Islet precursor cell (in vitro differentiated cells): ENCODE data around the gene SNCA.

Source experiments
- DNase-seq: peaks from one replicate; pipeline ENCODE4 v3.0.0-alpha.2; 2018

Gene SNCA

DNA sequence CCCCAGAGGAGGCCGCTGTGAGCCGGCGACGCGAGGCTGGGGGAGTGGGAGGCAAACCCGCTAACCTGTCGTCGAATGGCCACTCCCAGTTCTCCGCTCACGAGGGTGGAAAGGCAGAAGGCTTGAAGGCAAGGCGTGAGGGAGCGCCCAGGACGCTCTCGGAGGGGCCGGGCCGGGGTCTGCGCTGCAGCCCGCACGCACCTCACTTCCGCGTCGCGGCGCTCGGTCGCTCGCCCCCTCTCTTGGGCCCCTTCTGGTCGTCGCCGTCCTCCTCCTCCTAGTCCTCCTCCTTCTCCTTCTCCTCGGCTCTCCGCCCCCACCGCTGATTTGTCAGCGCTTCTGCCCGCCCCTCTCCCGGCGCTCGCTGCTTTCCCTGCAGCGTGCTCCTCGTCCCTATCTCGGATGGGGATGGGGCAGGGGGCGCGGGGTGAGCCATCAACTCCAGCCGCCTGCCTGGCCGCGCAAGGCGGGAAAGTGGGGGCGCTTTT is at the start of gene SNCA:
Gene SNCA (minus strand): TSS at position 265 of the 488 bp plus-strand sequence. CDS start 1,494 bp downstream, outside the sequence.
- peak; percentile 94 for DNase-seq

DNA sequence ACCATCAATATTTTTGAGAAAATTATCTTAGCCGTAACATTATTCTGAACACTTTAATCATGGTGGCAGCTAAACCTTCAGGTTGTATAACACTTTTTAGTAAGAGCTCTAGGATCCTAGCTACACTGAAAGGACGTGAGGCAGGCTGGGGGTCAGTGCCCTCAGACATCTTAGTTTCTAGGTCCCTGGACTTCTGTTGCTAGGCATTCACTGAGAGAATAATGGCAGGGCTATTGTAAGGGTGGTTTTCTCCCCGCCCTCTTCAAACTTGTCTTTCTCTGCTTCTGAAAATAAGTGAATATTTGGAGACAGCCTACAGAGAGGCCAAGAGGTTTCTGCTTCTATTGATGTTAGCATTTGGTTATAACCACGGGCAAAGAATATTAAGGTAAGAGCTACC is 42.3 kb upstream of the SNCA start:
- DNase-seq: no peak

DNA sequence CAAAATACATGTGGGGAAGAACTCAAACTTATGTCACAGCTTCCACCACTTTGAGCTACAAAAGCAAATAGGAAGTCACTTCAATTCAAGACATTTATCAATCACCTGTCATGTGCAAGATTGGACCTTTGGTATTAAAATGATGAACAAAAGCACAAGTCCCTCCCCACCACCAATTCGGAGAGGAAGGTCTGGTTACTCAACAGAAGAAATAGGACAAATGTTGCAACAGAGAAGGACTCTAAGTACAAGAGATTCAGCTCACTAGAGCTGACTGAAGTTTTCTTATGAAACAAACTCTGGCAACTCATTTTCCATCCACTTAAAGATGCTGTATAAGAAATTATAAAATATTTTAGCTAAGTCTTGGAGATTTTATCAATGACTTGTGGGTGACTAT is 41.6 kb upstream of the SNCA start:
- no peak for DNase-seq

DNA sequence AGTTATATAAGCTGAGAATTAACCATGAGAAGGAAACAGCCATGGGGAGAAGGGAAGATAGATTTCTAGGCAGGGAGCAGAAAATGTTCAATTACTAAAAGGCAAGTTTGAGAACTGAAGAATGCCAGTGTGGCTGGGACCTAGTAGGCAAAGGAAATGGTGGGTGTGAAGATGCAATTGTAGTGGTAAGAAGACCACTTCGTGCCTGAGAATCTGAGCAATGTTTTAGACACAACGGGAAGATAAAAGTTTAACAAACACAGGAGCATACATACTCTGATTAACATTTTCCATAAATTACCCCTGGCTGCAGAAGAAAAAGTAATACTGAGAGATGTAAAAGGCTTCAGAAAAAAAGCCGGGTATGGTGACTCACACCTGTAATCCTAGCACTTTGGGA is 39.6 kb upstream of the SNCA start:
- no peak for DNase-seq

GRCh38 chr4:89871211-89871610 is 34.2 kb upstream of the SNCA start:
- DNase-seq: no peak

DNA sequence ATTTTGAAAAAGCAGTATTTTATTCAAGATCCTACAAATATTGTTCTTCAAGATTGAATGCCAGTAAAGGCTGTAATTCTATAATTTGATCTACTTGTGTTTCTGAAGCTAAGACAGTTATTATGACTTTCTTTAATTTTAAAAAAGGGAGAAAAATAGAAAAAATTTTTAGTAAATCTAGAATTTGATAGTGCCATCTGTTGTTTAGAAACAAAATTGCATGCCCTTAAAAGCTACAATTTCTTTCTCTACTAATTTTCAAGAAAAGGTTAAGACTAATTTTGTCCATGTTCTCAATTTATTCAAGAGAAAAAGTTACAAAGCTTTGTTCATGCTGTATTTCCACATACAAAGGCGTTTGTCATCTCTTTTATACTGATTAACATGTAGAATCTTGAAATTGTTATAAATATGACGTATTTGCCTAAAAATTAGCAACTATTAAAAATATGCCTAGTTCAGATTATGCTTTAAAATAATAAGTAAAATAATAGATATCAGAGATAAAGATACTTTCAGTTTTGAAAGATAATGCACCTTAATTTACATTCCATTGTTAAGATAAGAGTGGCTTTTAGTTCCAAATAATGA is 32.1 kb upstream of the SNCA start:
- DNase-seq: no peak

DNA sequence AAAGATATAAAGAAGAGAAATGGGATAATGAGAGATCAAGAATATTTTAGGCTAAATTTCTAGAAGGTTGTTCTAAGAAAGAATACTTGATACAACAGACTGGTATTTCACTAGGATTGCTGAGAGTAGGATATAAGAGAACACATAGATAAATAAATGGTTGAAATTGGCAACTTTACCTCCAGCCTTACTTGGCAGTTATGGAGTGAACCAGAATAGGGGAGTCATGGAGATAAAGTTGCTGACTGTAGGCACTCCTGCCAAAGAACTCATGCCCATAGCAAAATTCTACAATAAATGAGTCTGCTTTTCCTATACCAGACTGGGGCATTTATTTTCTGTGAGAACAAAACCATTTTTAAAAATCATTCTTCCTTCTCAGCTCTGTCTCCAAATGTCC is 31.3 kb upstream of the SNCA start:
- DNase-seq: no peak

- no peak for DNase-seq
These were observed 26.6 kb upstream of the SNCA start for GRCh38 chr4:89863533-89863932.

DNA sequence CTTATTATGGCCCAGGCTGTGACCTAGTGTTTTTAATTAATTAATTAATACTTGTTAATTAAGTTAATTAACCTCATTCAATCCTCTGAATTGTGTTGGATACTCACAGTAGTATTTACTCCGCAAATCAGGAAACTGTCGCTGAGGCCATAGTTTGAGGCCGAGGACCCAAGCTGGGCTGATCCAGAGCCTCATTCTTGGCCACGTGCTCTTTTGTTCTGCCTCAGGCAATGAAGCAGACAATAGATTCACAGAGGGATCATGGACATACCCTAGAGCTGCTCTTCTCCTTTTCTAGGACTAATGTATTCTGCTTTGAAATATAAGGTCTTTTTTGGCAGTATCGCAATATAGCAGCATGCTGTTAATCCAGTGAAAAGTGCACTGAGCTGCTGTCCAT is 24.0 kb upstream of the SNCA start:
- DNase-seq: no peak

- DNase-seq: no peak
These were observed 18.3 kb upstream of the SNCA start for GRCh38 chr4:89855236-89855635.

GRCh38 chr4:89847571-89848325 is 10.8 kb upstream of the SNCA start:
- DNase-seq: no peak

- DNase-seq: no peak
These were observed 2.6 kb upstream of the SNCA start for GRCh38 chr4:89839558-89839957.

DNA sequence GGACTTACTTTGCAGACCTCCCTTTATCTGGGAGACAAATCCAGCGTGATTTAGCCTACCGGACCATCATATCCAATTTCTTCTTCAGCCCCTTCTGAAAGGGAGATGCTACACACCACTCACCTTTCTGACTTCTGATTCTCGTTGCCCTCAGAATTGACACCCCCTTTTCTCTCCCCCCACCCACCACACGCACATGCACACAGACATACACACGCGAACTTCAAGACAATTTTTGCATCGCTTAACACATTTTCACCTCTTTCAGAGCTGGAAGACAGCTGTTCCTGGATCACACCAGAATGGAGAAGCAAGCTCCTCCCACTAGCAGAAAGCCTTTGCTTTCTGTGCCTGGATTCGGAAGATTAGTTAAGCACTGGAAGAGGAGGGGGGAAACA is 1.0 kb upstream of the SNCA start:
- DNase-seq: peak; percentile 60

DNA sequence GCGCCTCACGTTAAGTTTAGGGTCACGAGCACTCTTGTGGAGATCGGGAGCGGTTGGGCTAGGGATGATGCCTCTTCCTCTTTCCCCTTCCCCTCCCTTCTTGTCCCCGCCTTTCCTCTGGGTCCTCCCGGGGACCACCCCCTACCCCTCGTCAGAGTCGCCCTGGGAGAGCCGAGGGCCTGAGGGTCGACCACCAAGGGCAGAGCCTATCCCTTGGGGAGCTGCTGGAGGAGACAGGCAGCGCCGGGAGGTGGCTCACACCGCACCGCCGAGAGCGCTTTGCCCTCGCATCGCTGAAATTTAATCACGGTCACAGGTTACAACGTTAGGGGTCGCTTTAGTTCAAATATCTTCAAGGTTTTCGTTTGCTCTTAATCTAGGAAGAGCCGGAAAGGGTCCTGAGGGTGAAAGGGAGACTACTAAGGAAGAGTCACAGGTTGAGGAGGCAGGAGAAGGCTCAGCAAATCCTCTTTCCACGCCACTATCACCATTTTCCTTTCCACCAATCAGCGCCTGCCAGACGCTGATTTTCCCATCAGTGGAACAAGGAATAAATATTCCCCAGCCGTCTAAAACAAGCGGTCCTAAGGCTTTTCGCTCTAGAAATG is 528 bp upstream of the SNCA start:
- DNase-seq: peak; percentile 80

DNA sequence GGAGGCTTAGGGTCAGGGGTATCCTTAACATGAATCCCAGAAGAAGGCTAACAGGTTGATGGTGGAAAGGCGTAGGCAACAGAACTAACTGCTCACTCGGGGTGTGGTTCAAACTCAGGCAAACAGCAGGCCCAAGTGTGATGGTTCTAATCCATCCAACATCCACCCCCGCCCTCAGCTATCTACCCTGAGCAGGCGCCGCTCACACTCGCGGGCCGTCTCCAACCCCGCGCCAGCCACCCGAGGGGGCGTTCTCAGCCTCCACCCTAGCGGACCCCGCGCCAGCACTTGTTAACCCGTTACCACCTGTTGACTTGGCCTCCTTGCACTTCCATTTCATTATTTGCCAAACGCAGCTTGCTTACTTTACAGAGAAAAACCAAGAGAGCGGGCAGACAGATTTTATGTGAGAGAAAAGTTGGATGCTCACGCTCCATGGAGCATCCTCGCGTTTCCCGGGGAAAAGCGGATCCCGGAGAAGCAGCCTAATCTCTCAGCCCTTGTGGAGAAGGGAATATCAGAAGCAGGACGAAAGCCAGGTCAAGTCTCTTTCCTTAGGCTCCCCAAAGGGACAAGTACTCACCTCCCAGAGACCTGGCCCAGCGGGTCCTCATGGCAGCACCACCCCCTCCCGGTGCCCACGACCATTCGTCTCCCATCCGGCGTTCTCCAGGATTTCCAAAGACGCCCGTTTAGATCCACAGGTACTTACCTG is 773 bp downstream of the SNCA start:
- DNase-seq: peak; percentile 61

- DNase-seq: no peak
These were observed 1.5 kb downstream of the SNCA start for GRCh38 chr4:89835413-89835812.

DNA sequence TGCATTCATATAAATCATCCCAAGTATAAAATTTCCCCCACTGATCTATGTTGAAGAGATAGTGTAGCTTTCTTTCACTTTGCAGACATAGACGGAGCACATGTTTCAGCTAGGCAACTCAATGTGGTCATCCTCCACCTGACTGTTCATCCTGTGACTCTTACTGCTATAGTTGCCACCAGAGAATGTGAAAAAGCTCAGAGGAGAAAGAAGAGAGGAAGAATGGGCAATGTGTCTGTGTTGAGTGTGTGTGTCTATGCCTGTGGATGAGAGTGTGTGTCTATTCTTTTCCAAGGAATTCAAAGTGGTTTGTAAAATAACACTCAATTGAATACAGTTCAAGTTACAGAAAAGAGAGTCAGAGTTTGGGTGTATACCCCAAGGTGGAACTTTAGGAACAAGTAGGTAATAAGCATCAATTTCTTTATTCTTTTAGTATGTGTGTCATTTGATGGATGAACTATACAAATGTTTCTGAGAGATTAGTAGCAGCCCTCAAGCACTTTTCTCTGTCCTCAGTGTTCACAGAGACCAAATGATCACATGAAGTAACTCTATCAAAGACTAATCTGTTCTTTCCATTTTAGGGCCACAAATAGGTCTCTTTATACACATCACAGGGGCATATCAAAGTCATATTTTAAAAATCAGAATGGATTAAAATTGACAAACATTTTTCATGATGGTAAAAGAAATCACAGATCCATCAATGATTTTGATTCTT is 2.3 kb downstream of the SNCA start:
- no peak for DNase-seq

GRCh38 chr4:89829470-89830138 is 7.4 kb downstream of the SNCA start:
- no peak for DNase-seq

DNA sequence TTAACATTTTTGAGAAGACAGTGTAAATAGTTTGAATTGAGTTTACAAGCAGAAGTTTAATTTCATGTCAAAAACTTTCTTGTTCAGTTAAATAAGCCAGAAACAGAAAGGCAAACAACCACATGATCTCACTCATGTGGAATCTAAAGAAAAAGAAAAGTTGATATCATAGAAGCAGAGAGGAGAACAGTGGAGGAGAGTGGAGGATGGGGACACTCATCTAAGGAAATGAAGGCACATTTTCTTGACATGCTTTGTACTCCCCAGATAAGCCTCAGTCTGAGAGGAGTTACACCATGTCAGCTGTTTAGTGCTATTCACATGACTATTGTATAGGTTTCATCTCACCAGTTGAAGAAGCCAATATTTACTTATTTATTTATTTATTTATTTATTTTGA is 13.5 kb downstream of the SNCA start:
- no peak for DNase-seq

DNA sequence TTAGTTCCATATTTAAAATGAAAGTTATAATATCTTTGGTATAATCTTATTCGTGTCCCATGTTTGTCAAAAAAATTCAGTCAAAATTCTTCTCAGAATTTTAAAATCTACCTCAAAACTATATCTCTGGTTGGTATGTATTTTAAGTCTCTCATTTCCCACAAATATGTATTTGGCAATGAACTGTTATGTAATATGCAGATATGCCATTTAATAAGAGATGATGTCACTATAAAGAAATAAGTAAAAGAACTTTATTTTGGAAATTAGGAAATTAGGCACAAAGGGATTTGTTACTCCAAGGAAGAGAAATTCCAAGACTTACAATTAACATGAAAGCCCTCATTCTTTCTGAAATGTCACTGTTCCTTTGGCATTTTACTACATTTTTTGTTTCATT is 15.3 kb downstream of the SNCA start:
- no peak for DNase-seq

DNA sequence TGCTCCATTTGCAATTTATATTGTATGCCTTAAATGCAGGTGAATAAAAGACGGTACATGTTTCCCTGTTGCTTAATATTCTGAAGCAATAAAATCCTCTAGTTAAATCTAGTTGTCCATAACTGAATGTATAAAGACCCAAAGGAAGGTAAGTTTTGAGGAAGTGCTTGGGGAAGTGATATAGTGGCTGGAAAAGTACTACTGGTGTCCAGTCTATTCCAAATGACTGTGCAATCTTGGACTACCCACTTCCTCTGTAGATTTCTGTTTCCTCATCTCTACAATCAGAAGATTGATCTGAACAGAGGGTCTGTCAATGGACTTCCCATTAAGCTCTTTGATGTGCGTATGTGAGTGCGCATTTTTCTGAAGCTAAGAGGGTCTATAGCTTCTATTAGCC is 17.0 kb downstream of the SNCA start:
- DNase-seq: no peak

DNA sequence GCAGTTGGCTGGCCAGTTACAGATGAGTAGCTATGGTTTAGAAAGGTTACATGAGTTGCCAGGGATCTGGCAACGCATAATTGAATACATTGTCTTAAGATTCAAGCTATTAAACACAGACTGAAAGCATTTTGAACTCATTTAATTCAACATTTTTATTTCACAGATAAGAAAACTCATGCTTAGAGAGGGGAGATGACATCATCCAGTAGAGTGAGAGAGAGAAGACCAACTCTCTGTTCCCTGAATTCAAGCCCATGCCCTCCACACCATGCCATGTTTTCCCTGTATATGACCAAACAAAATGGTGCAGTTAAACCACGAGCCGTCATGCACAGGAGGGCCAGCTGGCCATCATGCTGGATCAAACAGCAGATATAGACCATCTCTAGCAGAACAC is 22.6 kb downstream of the SNCA start:
- DNase-seq: no peak
